ENCODE results near the gene DSCAM.

DNA sequence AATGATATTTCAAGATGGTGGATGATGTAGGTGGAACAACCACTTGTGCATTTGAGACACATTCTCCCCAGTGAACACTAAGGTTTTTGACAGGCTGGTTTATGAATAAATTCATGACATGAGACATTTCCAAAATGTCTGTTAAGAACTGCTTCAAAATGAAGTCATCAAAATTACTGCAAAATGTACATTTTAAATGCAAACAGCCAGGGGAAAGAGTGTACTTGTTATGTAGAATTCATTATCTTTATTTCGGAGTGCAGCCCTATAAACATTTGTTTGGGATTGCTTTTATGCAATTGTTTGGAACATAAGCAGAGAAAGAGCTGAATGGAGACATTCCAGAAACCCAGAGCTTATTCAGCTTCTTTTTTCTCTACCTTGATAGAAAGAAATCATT is 49.5 kb downstream of the DSCAM start:
- TF ChIP-seq, protein P1, sequence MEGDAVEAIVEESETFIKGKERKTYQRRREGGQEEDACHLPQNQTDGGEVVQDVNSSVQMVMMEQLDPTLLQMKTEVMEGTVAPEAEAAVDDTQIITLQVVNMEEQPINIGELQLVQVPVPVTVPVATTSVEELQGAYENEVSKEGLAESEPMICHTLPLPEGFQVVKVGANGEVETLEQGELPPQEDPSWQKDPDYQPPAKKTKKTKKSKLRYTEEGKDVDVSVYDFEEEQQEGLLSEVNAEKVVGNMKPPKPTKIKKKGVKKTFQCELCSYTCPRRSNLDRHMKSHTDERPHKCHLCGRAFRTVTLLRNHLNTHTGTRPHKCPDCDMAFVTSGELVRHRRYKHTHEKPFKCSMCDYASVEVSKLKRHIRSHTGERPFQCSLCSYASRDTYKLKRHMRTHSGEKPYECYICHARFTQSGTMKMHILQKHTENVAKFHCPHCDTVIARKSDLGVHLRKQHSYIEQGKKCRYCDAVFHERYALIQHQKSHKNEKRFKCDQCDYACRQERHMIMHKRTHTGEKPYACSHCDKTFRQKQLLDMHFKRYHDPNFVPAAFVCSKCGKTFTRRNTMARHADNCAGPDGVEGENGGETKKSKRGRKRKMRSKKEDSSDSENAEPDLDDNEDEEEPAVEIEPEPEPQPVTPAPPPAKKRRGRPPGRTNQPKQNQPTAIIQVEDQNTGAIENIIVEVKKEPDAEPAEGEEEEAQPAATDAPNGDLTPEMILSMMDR (IDR thresholded peaks at IDR 0.05; ENCODE audit: insufficient read depth, low read length), result no peak
- TF ChIP-seq POLR2AphosphoS5 (IDR thresholded peaks at IDR 0.05; ENCODE audit: low read depth), result no peak
- TF ChIP-seq GABPA (IDR thresholded peaks at IDR 0.05; ENCODE audit: low read depth), result no peak
